D721Med (cell line): ENCODE data around the gene SLC35E2B.

Source experiments
- DNase-seq: peaks from one replicate; pipeline ENCODE4 v3.0.0; 2011; ENCODE audit warnings: low spot score; ENCODE audit not compliant: insufficient read length
- FAIRE-seq: peaks from 2 replicates; lab custom pipeline; 2011; peaks lifted over from hg19 to GRCh38; lab: Jason Lieb, UNC
- CTCF ChIP-seq: IDR thresholded peaks from 2 replicates; pipeline ENCODE4 v1.5.1; 2012; ENCODE audit warnings: mild to moderate bottlenecking, control low read depth; ENCODE audit not compliant: insufficient read depth; ENCODE audit errors: missing control alignments

The SLC35E2B gene

GRCh38 chr1:1622788-1623094 is 69.9 kb downstream of the SLC35E2B start:
- FAIRE-seq (no peak), DNase-seq (no peak)

GRCh38 chr1:1622010-1622787 is 70.4 kb downstream of the SLC35E2B start:
- TF ChIP-seq CTCF: no peak
- FAIRE-seq (no peak), DNase-seq (no peak)

More at GRCh38 chr1:1622788-1623094, 69.9 kb downstream of the SLC35E2B start:
- no peak for TF ChIP-seq CTCF

GRCh38 chr1:1621173-1622009 is 71.2 kb downstream of the SLC35E2B start:
- TF ChIP-seq CTCF: no peak

GRCh38 chr1:1620433-1621139 is 72.0 kb downstream of the SLC35E2B start:
- DNase-seq: no peak
- no peak for TF ChIP-seq CTCF
- no peak for FAIRE-seq

More at GRCh38 chr1:1621173-1622009, 71.2 kb downstream of the SLC35E2B start:
- DNase-seq (no peak), FAIRE-seq (no peak)

- no peak for DNase-seq
- FAIRE-seq: no peak
- TF ChIP-seq CTCF: peak; percentile 8
Measured at GRCh38 chr1:1619917-1620361, 72.7 kb downstream of the SLC35E2B start.

GRCh38 chr1:1618396-1619068 is 74.1 kb downstream of the SLC35E2B start:
- no peak for FAIRE-seq
- DNase-seq: no peak
- no peak for TF ChIP-seq CTCF
